Stimulated activated CD8-positive, alpha-beta memory T cell treated with anti-CD3 and anti-CD28 coated beads, Interleukin-15, amount 100 ng/mL, for 48 hours (primary cell): Measurements from ENCODE around the gene PODXL2.
"Not testable (repeated sequence)": the region's sequence is repeated elsewhere in the genome, so short reads cannot be mapped to it uniquely, and the experiment has no call there.

ENCODE experiments used
- DNase-seq, 2 donors: peaks; one replicate each; pipeline ENCODE4 v3.0.0-alpha.2; 2020; ENCODE audit warnings: low read depth in 2 of 2

Gene PODXL2

DNA sequence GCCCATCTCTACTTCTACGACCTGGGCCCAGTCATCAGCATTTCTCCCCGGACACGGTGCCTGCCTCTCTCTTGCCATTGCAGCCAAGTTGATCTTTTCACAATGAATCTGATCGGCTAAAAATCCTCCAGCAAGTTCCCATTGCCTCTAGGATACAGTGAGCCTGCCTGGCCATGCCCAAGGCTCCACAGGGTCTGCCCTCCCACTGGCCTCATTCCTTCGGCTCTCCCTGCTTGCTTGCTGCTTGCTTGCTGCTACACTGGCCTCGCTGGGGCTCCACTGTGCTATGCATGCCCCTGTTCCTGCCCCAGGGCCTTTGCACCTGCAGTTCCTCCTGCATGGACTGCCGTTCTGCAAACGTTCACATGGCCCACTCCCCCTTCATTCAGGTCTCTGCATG is 45.8 kb downstream of the PODXL2 start:
- no peak for DNase-seq

- no peak for DNase-seq
Measured at GRCh38 chr3:127675651-127676391, 46.8 kb downstream of the PODXL2 start.

DNA sequence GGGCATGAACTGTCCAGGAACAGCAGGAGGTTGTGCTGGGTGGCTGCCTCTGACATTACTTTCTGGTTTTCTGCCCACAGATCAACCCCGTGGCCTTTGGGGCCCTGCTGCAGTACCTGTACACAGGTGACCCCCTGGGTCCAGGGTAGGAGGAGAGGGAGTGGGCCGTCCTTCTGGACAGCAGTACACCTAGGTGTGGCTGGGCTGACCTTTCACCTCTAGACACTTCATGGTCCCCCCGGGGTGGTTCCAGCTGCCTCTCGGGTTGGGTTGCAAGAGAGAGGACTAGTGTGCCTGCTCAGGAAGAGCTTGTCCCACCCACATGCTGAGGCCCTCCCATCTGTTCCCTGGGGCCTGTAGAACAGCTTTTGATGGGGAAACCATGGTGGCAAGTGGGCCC is 47.5 kb downstream of the PODXL2 start:
- DNase-seq = no peak

DNA sequence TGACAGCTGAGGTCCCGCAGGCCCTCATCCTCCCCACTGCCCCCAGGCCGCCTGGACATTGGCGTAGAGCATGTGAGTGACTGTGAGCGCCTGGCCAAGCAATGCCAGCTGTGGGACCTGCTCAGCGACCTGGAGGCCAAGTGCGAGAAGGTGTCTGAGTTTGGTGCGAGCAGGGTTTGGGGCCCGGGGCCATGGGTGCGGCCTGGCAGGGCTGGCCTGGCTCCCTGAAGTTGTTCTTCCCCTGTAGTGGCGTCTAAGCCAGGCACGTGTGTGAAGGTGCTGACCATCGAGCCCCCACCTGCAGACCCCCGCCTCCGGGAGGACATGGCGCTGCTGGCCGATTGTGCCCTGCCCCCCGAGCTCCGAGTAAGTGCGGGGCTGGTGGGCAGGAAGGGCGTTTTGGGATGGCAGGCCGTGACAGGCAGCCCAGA is 48.0 kb downstream of the PODXL2 start:
- no peak for DNase-seq

DNA sequence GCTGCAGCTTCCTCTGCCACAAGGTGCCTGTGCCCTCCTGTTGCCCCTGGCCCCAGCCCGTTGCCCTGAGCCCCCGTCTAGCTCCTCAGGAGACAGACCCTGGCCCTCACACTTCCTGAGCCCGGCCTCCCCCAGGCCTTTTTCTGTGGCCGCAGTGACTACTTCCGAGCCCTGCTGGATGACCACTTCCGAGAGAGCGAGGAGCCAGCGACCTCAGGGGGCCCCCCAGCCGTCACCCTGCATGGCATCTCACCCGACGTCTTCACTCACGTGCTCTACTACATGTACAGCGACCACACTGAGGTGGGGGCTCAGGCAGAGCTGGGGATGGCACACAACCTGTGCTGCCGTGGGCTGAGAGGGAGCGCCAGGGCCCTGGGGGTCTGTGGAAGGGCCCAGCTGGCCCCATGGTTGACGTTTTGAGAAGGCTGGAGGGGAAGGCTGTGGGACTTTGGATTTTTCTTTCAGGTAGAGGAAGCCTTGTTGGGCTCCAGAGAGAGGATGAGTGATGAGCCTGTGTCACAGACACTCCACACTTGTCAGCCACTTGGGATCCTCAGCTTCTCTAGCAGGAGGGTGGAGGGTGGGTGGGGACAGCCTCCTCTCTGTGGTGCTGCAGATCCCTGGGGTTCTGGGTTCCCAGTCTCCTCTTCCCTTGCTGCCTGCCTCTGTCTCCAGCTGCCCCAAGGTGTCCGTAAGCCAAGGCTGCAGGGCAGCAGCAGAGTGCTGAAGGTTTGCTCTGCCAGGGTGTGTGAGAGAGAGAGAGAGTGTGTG is 48.7 kb downstream of the PODXL2 start:
- no peak for DNase-seq

- no peak for DNase-seq
Measured at GRCh38 chr3:127678315-127678599, 49.3 kb downstream of the PODXL2 start.

- no peak for DNase-seq
Measured at GRCh38 chr3:127678611-127679533, 49.9 kb downstream of the PODXL2 start.

GRCh38 chr3:127679534-127680145 is 50.7 kb downstream of the PODXL2 start:
- DNase-seq = no peak

DNA sequence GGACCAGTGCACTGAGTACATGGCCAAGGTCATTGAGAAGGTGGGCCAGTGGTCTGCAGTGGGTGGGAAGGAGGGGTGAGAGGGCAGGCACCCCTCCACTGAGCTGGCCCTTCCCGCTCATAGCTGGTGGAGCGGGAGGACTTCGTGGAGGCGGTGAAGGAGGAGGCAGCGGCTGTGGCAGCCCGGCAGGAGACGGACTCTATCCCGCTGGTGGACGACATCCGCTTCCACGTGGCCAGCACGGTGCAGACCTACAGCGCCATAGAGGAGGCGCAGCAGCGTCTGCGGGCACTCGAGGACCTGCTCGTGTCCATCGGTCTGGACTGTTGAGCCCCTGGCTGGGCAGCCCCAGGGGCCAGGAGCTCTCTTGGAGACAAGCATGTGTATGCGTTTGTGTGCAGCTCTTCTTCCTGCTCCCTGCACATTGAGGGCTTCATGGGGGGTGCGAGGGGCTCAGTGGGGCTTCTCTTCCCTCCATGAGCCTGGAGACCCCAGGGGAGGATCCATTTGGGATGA is 51.2 kb downstream of the PODXL2 start:
- DNase-seq = no peak

DNA sequence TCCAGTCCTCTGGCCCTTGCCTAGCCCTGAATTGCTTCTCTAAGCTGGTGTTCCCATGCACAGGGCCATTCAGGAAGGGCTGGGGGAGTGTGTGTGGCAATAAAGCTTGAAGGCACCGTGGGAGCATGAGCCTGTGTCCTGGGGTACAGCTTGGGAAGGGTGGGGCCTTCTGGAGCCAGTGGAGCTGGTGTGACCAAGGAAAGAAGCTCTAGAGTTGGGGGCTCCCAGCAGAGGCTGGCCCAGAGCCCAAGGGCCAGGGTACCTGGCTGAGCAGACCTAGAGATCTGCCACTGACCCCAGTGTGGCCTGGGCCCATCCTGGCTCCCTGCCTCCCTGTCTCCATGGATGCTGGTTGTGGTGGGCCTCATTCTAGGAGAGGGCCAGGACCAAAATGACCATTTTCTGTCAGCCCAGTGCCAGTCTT is 51.8 kb downstream of the PODXL2 start:
- DNase-seq = no peak

- DNase-seq = not testable (repeated sequence)
Measured at GRCh38 chr3:127682175-127682554, 53.2 kb downstream of the PODXL2 start.

DNA sequence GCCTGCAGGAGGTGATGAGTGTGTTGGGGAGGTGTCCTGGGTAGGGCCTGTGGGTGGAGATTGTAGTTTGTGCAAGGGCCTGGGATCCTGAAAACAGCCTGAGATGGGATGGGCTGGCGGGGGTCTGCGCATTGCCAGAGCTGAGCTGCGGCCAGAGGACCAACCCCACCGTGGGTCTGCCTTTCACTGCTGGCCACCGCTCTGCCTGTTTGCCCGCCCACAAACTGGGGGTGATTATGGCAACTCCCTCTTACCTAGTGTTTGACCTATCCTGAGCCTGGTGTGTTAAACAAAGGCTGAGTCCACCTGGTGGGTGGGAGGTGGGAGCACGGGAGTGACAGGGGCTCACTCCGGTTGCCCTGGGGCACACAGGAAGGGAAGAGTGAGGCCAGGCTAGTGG is 53.6 kb downstream of the PODXL2 start:
- DNase-seq = no peak

DNA sequence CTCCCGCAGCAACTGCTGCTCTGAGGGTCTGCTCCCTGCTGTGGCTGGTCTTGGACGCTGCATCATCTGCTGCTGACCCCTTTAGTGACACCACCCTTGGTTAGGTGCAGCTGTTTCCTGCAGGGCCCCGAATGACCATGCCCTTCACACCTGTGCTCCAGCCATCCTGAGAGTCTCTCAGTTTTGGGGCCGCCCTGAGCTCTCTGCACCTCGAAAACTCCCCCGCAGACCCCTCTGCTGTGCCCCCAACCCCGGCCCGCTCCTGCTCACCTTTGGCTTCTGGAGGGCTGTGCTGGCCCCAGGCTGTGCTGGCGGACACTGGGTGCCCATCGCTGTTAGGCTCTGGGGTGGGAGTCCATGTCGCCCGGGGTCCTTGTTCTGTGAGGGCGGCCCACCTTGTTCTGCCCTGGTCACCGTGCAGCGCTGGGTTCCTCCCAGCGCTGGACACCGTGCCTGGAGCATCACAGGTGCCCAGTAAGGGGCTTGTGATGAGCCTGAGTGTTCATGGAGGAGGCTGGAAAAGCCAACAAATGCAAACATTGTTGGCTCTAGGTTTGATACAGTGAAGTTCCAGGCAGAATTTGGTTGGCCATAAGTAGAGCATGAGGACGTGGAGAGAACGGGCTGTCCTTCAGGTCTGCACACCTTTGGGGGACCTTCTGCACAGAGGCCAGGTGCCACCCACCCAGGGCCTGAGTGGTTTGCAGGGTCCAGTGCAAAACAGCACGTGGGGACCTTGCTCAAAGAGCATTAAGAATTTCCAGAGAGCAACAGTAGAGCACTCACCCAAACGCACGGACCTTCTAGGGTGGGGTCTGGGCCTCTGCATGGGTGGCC is 56.1 kb downstream of the PODXL2 start:
- DNase-seq = no peak

DNA sequence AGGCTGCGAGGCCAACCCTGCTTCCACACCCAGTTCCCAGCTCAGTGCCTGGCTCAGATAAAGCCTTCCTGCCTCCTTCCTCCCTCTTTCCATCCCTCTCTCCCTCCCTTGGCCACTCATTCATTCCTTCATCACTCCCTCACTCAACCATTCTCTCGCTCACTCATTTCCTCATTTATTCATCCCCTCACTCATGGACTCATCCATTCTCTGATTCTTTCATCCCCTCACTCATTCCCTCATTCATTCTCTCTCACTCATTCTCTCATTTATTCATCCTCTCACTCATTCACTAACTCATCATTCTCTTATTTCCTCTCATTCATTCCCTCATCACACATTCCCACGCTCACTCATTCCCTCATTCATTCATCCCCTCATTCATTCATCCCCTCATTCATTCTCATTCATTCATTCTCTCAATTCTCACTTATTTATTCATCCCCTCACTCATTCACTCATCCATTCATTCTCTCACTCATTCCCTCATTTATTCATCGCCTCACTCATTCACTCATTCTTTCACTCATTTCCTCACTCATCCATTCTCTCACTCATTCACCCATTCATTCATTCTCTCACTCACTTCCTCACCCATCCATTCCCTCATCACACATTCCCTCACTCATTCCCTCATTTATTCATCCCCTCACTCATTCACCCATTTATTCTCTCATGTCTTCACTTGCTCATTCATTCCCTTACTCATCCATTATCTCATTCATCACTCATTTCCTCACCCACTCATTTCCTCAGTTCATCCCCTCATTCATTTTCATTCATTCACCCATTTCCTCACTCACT is 56.9 kb downstream of the PODXL2 start:
- no peak for DNase-seq

- DNase-seq = no peak
Measured at GRCh38 chr3:127686512-127686894, 57.5 kb downstream of the PODXL2 start.

DNA sequence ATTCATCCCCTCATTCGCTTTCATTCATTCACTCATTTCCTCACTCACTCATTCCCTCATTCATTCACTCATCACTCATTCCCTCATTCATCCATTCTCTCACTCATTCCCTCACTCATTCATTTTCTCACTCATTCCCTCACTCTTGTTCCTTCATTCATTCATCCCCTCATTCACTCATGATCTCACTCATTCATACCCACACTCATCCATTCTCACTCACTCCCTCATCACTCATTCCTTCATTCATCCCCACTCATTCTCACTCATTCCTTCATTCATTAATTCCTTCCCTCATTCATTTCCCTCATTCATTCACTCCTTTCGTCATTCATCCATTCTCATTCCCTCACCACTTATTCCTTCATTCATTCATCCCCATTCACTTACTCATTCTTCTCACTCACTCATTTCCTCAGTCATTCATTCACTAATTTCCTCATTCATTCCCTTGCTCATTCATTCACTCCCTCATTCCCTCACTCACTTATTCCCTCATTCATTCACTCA is 58.3 kb downstream of the PODXL2 start:
- no peak for DNase-seq

DNA sequence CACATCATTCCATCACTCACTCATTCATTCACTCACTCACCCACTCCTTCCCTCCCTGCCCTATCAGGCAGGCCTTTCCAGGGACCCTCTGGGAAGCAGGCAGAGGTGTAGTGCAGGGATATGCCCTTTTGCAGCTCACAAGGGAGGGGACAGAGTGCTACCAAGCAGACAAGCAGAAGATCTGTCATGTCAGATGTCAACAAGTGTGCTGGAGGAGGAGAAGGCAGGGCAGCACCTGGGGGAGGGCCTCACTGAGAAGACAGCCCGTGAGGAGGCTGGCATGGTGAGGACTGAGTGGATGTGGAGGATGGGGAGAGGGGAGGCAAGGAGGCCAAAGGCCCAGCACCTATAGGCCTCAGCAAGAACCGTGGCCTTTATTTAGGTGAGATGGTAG is 59.0 kb downstream of the PODXL2 start:
- no peak for DNase-seq

GRCh38 chr3:127688416-127689265 is 59.7 kb downstream of the PODXL2 start:
- DNase-seq = no peak
